ENCODE data around the gene GFY. TPM values are rescaled to one million over a fixed set of nuclear protein-coding genes. Genes with fewer than 3 reads are reported as not detected.

Gene GFY
- not detected for total RNA-seq

- FAIRE-seq (no peak), DNase-seq (ENCODE audit: low spot score in 2 of 2) (no peak)
Observed at GRCh38 chr19:49425178-49425577, at the start of gene GFY. GFY (plus strand) TSS chr19:49425388; CDS start chr19:49426431, 1,043 bp downstream.

DNA sequence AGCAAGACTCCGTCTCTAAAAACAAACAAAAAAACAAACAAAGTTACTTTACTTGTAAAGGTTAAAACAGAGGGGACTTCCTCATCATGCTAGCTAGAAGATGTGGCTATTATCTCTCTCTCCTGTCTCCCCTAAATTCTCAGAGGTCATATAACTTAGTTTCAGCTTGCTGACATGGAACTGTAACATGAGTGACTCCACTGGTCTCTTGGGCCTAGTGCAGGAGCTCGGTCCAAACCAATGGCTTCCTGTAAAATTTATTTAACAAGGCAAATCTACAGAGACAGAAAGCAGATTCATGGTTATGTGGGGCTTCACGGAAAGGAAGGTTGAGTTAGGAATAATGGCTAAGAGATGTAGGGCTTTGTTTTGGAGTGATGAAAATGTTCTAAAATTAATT, 46.7 kb upstream of the GFY start:
- FAIRE-seq (no peak), DNase-seq (ENCODE audit: low spot score in 2 of 2) (no peak)

DNA sequence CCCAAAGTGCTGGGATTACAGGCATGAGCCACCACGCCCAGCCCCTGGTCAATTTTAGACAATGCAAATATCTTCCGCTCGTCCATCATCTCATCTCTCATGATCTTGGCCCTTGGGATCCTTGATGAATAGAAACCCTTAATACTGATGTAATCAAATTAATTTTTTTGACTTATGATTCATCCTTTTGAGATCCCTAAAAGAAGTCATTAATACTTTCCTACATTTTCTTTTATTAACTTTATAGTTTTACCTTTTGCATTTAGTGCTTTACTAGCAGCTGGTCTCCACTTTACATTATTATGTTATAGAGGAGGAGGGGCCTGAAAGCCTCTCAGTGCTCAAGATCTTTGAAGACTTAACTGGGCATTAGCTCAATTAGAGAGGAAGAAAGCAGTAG, 44.8 kb upstream of the GFY start:
- no peak for DNase-seq (ENCODE audit: low spot score in 2 of 2)
- no peak for FAIRE-seq

GRCh38 chr19:49382639-49383038, 42.5 kb upstream of the GFY start:
- FAIRE-seq: no peak
- DNase-seq (ENCODE audit: low spot score in 2 of 2): no peak

DNA sequence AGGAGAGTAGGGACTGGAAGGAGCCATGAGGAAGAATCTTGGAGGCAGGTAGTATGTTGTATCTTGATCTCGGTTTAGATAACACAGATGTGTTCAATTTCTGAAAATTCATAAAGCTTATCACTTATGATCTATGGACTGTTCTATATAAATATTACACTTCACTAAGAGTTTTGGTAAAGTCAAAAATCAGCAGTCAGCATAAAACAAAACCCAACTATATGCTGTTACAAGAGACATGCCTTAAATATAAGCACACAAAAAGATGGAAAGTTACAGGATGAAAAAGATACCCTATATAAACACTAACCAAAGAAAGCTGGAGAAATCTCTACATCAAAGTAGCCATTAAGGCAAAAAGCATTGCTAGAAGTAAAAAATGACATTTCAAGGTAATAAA, 41.6 kb upstream of the GFY start:
- FAIRE-seq (no peak), DNase-seq (ENCODE audit: low spot score in 2 of 2) (no peak)

DNA sequence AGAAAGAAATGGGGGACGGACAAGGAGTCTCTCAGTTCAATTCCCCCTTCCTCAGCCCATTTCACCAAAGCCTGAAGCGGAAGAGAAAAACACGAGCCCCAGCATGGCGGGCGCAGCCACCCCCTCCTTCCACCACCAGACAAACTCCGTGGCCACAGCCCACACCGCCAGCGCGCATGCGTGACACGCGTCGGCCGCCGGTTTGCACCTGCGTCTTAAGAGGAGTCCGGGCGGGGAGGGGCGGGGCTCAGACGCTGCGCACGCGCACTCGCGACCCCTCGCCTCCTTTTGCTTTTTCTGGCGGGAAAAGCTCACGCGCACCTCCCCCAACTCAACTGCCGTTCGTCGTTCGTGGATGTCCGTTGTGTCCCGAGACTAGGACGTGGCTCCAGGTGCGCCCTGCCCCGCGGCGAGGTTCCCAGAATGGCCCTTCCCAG, 37.2 kb upstream of the GFY start, which contains the start of gene KASH5:
Gene KASH5 (plus strand): TSS at position 314 of the 437 bp plus-strand sequence. CDS start 2,635 bp downstream, outside the sequence.
- peak; percentile 40 to 65 for DNase-seq (ENCODE audit: low spot score in 2 of 2)
- FAIRE-seq: no peak

DNA sequence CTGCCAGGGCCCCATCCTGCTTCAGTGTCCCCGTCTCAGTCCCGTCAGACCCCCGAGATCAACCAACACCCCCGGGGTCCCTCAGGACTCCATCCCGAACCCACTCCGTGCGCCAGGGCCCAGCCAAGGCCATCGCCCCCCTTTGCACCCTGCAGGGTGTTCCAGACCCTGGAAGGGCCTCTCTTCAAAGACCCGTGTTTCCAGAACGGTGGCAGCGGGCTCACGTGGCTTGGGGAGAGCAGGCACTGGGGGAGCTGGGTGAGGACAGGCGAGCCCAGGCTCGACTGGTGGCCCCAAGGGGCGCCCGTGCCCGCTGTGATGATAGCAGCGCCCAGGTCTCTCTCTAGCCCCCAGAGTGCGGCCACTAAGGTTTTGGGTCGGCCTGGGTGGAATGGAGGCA, 35.8 kb upstream of the GFY start:
- DNase-seq (ENCODE audit: low spot score in 2 of 2): no peak
- no peak for FAIRE-seq

- FAIRE-seq: no peak
- DNase-seq (ENCODE audit: low spot score in 2 of 2): no peak
Observed at GRCh38 chr19:49390131-49390928, 34.9 kb upstream of the GFY start.

GRCh38 chr19:49390929-49391359, 34.2 kb upstream of the GFY start:
- DNase-seq (ENCODE audit: low spot score in 2 of 2) (no peak), FAIRE-seq (no peak)

DNA sequence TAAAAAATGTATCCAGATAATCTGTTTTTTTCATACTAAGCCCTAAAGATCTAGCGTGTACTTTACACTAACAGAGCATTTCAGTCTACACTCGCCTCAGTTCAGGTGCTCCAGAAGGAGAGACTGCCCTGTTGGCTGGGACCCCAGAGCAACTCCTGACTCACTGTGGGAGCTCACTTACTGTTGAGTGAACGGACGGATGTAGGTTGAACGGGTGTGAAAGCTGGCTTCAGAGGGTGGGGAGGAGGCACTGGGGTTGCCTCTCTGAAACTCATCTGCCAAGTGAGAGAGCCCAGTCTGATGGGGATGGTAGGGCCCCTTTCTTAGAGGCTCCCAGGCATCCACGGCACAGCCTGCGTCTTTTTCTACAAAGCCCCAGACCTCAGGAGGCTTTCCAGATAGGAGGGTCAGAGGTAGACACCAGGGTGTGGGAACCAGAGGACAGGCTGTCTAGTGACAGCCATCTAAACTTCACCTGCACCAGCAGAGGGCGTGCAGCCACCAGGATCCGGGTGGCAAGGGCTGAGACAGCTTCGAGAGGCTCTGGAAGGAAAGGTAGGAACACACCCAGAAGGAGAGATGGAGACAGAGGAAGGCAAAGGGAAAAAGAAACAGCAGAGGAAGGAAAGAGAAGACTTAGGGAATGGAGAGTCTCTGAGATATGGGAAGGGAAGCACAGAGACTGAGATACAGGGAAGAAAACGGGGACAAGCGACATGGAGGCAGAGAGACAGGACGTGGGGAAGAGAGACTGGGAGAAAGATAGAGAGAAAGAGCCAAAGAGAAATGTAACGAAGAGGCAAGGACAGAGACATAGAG, 33.4 kb upstream of the GFY start:
- DNase-seq (ENCODE audit: low spot score in 2 of 2) (peak; percentile 62 to 82), FAIRE-seq (no peak)

GRCh38 chr19:49393881-49394280, 31.3 kb upstream of the GFY start:
- no peak for DNase-seq (ENCODE audit: low spot score in 2 of 2)
- FAIRE-seq: no peak

GRCh38 chr19:49395581-49396407, 29.4 kb upstream of the GFY start:
- DNase-seq (ENCODE audit: low spot score in 2 of 2) (no peak), FAIRE-seq (no peak)

- no peak for FAIRE-seq
- DNase-seq (ENCODE audit: low spot score in 2 of 2): no peak
Observed at GRCh38 chr19:49396738-49397505, 28.3 kb upstream of the GFY start.

DNA sequence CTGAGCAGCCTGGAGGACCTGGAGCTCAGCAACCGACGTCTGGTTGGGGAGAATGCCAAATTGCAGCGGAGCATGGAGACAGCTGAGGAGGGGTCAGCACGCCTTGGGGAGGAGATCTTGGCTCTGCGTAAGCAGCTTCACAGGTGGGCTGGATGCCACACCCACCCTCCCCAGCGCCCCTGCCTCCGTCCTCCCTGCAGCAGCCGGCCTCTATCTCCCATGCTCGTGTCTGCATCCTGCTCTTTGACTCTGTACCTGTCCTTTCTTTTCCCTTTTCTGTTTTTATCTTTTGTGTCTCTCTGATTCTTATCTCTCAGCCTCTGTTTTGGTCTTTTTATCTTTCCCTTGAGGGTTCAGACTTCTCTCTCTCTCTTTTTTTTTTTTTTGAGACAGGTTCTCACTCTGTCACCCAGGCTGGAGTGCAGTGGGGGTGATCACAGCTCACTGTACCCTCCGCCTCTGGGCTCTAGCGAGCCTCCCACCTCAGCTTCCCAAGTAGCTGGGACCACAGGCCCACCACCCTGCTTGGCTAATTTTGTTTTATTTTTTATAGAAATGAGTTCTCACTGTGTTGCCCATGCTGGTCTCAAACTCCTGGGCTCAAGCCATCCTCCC, 27.1 kb upstream of the GFY start:
- DNase-seq (ENCODE audit: low spot score in 2 of 2) (no peak), FAIRE-seq (no peak)

DNA sequence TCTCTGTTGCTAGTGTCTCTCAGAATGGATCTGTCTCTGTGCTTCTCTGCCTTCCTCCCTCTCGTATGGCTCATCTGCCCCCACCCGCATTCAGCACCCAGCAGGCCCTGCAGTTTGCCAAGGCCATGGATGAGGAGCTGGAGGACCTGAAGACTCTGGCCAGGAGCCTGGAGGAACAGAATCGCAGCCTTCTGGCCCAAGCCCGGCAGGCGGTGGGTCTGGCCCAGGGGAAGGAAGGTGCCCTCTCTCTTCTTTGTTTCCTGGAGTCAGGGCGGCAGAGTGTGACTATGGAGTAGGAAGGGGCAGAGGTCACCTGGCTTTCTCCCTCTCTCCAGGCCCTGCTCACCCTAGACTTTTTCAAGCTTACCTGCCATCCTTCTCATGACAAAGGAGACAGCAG, 26.3 kb upstream of the GFY start:
- FAIRE-seq (no peak), DNase-seq (ENCODE audit: low spot score in 2 of 2) (no peak)

GRCh38 chr19:49400029-49400428, 25.2 kb upstream of the GFY start:
- DNase-seq (ENCODE audit: low spot score in 2 of 2): no peak
- no peak for FAIRE-seq

DNA sequence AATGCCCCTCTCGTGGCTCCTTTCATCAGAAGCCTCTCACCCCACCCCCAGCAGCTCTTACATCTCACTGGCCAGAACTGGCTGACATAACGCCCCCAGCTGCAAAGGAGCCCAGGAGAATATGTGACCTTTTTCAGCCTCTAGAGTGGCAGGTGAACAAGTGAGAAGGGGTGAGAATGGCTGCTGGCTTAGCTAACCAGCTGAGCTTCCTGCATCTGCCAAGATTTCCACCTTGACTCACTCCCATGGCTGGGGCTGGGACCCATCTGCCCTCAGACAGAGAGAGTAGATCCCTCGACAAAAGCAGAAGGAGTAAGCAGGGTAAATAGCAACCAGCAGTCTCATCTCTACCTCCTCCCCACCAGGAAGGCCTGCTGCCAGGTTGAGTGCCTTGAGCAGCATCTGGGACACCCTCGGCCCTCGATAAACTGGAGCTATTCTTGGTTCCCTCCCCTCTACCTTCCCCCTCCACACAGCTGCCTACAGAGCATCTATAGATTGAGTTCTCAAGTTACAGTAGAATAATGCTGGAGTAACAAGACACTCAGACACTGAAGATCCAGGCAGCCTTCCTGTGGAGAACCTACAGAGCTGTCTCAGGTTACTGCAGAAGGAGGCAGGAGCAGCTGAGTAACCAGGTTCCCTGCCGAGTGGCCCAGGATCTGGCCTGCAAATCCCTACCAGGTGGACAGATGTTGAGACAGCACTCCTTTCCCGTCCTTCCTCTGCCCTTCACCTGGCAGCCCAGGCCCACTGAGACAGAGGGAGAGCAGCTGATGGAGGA, 21.6 kb upstream of the GFY start:
- DNase-seq (ENCODE audit: low spot score in 2 of 2): no peak
- no peak for FAIRE-seq

- FAIRE-seq (no peak), DNase-seq (ENCODE audit: low spot score in 2 of 2) (no peak)
Observed at GRCh38 chr19:49407079-49407478, 18.1 kb upstream of the GFY start.
